ENCODE results near the gene KIF16B.

- no peak for TF ChIP-seq CTCF (IDR thresholded peaks at IDR 0.05)
- TF ChIP-seq POLR2A (IDR thresholded peaks at IDR 0.05): no peak
Observed at GRCh38 chr20:16399801-16400200, 173.4 kb downstream of the KIF16B start.
